ENCODE data around the gene CLMN. TPM values are rescaled to one million over a fixed set of nuclear protein-coding genes. Genes with fewer than 3 reads are reported as not detected.
"Not testable (repeated sequence)": the region's sequence is repeated elsewhere in the genome, so short reads cannot be mapped to it uniquely, and the experiment has no call there.

The CLMN gene
- total and polyA plus RNA-seq, 2 experiments from 2014 or later = 15.7 to 40.0 TPM

DNA sequence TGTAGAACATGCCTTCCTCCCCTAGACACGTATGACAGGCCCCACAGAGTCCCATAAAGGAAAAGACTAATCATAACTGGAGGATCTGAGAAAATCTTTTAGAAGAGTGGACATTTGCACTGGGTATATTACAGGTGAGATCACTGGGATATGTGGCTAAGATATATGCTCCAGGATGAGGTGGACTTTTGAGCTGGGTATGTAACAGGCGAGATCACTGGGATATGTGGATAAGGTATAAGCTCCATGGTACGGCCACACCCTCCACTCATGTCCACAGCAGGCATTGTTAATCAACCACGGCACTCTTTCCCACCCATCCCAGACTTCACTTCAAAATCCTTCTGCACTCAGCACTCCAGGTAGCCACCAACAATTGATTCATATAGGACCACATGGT is 34.1 kb downstream of the CLMN start:
- no peak overlapping the region for H3K4me3 ChIP-seq
- H3K9me3 ChIP-seq (ENCODE audit: low read depth) = no peaks in the 10 kb centered on the region
- H4K20me1 ChIP-seq (ENCODE audit: insufficient read depth, poor library complexity, severe bottlenecking) = no peaks in the 10 kb centered on the region
- H2AFZ ChIP-seq = no peak overlapping the region
- H3K4me2 ChIP-seq = no peak overlapping the region
- DNase-seq (ENCODE audit: low spot score) = no peak
- no peaks in the 10 kb centered on the region for H3K9me2 ChIP-seq (replicated peaks; ENCODE audit: insufficient read depth)
- H3K27me3 ChIP-seq = no peaks in the 10 kb centered on the region
- no peak for TF ChIP-seq EZH2 (IDR thresholded peaks at IDR 0.05; ENCODE audit: borderline replicate concordance)
- TF ChIP-seq EZH2phosphoT487 (IDR thresholded peaks at IDR 0.05; ENCODE audit: low read depth, severe bottlenecking, unreplicated experiment) = no peak
- TF ChIP-seq, protein P1, sequence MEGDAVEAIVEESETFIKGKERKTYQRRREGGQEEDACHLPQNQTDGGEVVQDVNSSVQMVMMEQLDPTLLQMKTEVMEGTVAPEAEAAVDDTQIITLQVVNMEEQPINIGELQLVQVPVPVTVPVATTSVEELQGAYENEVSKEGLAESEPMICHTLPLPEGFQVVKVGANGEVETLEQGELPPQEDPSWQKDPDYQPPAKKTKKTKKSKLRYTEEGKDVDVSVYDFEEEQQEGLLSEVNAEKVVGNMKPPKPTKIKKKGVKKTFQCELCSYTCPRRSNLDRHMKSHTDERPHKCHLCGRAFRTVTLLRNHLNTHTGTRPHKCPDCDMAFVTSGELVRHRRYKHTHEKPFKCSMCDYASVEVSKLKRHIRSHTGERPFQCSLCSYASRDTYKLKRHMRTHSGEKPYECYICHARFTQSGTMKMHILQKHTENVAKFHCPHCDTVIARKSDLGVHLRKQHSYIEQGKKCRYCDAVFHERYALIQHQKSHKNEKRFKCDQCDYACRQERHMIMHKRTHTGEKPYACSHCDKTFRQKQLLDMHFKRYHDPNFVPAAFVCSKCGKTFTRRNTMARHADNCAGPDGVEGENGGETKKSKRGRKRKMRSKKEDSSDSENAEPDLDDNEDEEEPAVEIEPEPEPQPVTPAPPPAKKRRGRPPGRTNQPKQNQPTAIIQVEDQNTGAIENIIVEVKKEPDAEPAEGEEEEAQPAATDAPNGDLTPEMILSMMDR (IDR thresholded peaks at IDR 0.05; ENCODE audit: poor library complexity) = no peak
- H3K4me1 ChIP-seq (ENCODE audit: insufficient read depth) = no peaks in the 10 kb centered on the region
- peaks cover 6% of the 10 kb centered on the region for H3K79me2 ChIP-seq
- 71% methylated on average over 4 of the region's 4 CpGs for WGBS (ENCODE audit: low lambda C conversion rate, missing lambda C conversion rate)
- no peak overlapping the region for H3K27ac ChIP-seq
- no peaks in the 10 kb centered on the region for H3K36me3 ChIP-seq (replicated peaks; ENCODE audit: insufficient read depth, low read depth)

DNA sequence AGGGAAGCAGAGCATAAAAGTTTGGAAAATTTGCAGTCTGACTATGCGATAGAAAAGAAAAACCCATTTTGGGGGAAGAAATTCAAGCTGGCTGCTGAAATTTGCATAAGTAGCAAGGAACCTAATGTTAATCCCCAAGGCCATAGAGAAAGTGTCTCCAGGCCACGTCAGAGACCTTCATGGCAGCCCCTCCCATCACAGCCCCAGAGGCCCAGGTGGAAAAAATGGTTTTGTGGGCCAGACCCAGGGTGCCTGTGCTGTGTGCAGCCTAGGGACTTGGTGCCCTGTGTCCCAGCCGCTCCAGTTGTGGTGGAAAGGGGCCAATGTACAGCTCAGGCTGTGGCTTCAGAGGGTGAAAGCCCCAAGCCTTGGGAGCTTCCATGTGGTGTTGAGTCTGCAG is 35.9 kb downstream of the CLMN start:
- H4K20me1 ChIP-seq (ENCODE audit: insufficient read depth, poor library complexity, severe bottlenecking); H3K27ac ChIP-seq; H3K9me3 ChIP-seq (ENCODE audit: low read depth); H2AFZ ChIP-seq; H3K79me2 ChIP-seq; H3K36me3 ChIP-seq (replicated peaks; ENCODE audit: insufficient read depth, low read depth); H3K4me3 ChIP-seq; H3K4me1 ChIP-seq (ENCODE audit: insufficient read depth); H3K9me2 ChIP-seq (replicated peaks; ENCODE audit: insufficient read depth); DNase-seq (ENCODE audit: low spot score); H3K4me2 ChIP-seq; H3K27me3 ChIP-seq: not testable (repeated sequence)
- 97% methylated on average over 3 of the region's 3 CpGs for WGBS (ENCODE audit: low lambda C conversion rate, missing lambda C conversion rate)

DNA sequence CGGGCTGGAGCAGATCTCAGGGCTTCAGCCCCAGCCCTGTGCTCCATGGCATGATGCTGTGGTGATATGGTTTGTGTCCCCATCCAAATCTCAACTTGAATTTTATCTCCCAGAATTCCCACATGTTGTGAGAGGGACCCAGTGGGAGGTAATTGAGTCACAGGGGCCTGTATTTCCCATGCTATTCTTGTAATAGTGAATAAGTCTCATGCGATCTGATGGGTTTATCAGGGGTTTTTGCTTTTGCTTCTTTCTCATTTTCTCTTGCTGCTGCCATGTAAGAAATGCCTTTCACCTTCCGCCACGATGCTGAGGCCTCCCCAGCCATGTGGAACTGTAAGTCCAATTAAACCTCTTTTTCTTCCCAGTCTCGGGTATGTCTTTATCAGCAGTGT is 36.7 kb downstream of the CLMN start:
- H2AFZ ChIP-seq; H3K27me3 ChIP-seq; H3K9me3 ChIP-seq (ENCODE audit: low read depth); H3K79me2 ChIP-seq; H4K20me1 ChIP-seq (ENCODE audit: insufficient read depth, poor library complexity, severe bottlenecking); H3K36me3 ChIP-seq (replicated peaks; ENCODE audit: insufficient read depth, low read depth); H3K4me1 ChIP-seq (ENCODE audit: insufficient read depth); H3K4me3 ChIP-seq; H3K27ac ChIP-seq; DNase-seq (ENCODE audit: low spot score); H3K4me2 ChIP-seq; H3K9me2 ChIP-seq (replicated peaks; ENCODE audit: insufficient read depth): not testable (repeated sequence)
- WGBS (ENCODE audit: low lambda C conversion rate, missing lambda C conversion rate) = 86% methylated on average over 5 of the region's 5 CpGs

DNA sequence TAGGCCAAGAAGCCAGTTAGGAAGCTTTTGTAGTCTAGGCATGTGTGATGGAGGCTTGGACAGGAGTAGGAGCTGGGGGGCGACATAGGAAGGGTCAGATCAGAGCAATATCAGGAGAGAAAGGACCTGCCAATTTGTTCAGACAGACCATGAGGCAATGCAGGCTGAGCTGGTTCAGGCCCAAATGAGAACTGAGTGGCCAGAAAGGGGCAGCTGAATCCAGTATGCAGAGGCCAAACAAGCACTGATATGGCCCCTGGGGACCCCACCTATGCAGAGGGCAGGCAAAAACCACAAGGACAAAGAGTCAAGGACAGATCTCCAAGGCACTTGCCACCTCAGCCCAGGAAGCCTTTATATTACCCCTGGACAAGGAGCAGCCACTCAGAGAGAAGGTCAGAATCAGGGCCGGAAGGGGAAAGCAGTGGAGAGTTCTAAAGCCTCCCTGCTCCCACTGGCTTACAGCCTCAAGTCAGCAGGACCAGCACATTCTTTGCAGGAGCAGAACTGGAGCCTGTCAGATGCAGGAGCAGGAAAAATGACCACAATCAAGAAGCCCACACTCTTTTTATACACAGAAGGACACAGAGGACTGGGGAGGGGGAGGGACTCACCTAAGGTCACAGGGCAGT is 37.2 kb downstream of the CLMN start:
- WGBS (ENCODE audit: low lambda C conversion rate, missing lambda C conversion rate) = 71% methylated on average over 2 of the region's 2 CpGs
- H3K79me2 ChIP-seq = no peaks in the 10 kb centered on the region
- DNase-seq (ENCODE audit: low spot score) = no peak
- H3K9me3 ChIP-seq (ENCODE audit: low read depth) = no peaks in the 10 kb centered on the region
- no peak overlapping the region for H3K27ac ChIP-seq
- H3K27me3 ChIP-seq = no peaks in the 10 kb centered on the region
- no peaks in the 10 kb centered on the region for H3K9me2 ChIP-seq (replicated peaks; ENCODE audit: insufficient read depth)
- H3K4me2 ChIP-seq = no peak overlapping the region
- H3K36me3 ChIP-seq (replicated peaks; ENCODE audit: insufficient read depth, low read depth) = no peaks in the 10 kb centered on the region
- no peak for TF ChIP-seq EZH2 (IDR thresholded peaks at IDR 0.05; ENCODE audit: borderline replicate concordance)
- TF ChIP-seq, protein P1 (IDR thresholded peaks at IDR 0.05; ENCODE audit: poor library complexity) = no peak
- no peak for TF ChIP-seq EZH2phosphoT487 (IDR thresholded peaks at IDR 0.05; ENCODE audit: low read depth, severe bottlenecking, unreplicated experiment)
- H3K4me1 ChIP-seq (ENCODE audit: insufficient read depth) = no peaks in the 10 kb centered on the region
- H2AFZ ChIP-seq = no peak overlapping the region
- H4K20me1 ChIP-seq (ENCODE audit: insufficient read depth, poor library complexity, severe bottlenecking) = no peaks in the 10 kb centered on the region
- no peak overlapping the region for H3K4me3 ChIP-seq
